ENCODE results near the gene PRR7.

The PRR7 gene

DNA sequence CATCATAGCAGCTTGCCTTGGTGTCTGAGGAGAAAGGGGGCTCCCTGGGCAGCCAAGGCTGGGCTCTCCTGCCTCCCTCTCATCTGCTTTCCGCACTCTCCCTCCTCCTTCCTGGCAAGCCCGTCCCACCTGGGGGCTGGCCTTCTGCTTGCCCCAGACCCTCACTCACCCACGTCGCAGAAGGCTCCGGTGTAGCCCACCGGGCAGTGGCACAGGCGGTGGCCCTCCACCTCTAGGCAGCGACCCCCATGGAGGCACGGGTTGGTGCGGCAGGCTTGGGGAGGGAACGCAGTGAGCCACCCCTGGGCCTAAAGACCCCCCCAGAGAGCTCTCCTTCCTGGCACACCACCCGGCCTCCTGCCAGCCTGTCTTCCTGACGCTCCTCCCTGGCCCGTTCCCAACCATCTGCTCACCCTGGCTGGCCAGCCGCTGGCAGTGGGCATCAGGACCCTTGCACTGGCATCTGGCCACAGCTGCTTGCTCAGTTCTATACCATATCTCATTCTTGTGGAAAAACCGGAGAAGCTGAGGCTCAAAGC lies 41.9 kb upstream of the PRR7 start:
- Histone ChIP-seq H2AFZ (ENCODE audit: low read length) (peak overlapping the region; percentile 96), H3K4me2 (ENCODE audit: low read depth, low read length) (peak overlapping the region; percentile 100), H3K4me3 (ENCODE audit: low read length) (peak overlapping the region; percentile 78), H3K79me2 (ENCODE audit: low read length) (no peaks in the 10 kb centered on the region), H3K9me2 (replicated peaks; ENCODE audit: insufficient read depth, low read length) (no peaks in the 10 kb centered on the region), H3K27me3 (replicated peaks; ENCODE audit: insufficient read depth, low read length) (peaks cover 23% of the 10 kb centered on the region), H3K9me3 (replicated peaks; ENCODE audit: insufficient read depth, low read length) (no peaks in the 10 kb centered on the region), H4K20me1 (ENCODE audit: insufficient read depth, low read length) (no peaks in the 10 kb centered on the region), H3K4me1 (ENCODE audit: low read length) (peaks cover 17% of the 10 kb centered on the region), H3K9ac (ENCODE audit: low read length) (peak overlapping the region; percentile 82), H3K27ac (ENCODE audit: low read length) (peak overlapping the region; percentile 48; the same call in 1 of the 2 replicates), H3F3A (ENCODE audit: insufficient read depth, low read length) (peaks cover 9% of the 10 kb centered on the region; the same call in 1 of the 2 replicates), H3K36me3 (replicated peaks; ENCODE audit: insufficient read depth, low read length) (no peaks in the 10 kb centered on the region)
- DNase-seq, result no peak
- TF ChIP-seq EZH2 (optimal IDR thresholded peaks at IDR 0.05; ENCODE audit: low read depth, low read length), result no peak
- TF ChIP-seq EZH2phosphoT487 (IDR thresholded peaks at IDR 0.05; ENCODE audit: low read length), result no peak
- TF ChIP-seq, protein P1, sequence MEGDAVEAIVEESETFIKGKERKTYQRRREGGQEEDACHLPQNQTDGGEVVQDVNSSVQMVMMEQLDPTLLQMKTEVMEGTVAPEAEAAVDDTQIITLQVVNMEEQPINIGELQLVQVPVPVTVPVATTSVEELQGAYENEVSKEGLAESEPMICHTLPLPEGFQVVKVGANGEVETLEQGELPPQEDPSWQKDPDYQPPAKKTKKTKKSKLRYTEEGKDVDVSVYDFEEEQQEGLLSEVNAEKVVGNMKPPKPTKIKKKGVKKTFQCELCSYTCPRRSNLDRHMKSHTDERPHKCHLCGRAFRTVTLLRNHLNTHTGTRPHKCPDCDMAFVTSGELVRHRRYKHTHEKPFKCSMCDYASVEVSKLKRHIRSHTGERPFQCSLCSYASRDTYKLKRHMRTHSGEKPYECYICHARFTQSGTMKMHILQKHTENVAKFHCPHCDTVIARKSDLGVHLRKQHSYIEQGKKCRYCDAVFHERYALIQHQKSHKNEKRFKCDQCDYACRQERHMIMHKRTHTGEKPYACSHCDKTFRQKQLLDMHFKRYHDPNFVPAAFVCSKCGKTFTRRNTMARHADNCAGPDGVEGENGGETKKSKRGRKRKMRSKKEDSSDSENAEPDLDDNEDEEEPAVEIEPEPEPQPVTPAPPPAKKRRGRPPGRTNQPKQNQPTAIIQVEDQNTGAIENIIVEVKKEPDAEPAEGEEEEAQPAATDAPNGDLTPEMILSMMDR (IDR thresholded peaks at IDR 0.05; ENCODE audit: low read length), result no peak

DNA sequence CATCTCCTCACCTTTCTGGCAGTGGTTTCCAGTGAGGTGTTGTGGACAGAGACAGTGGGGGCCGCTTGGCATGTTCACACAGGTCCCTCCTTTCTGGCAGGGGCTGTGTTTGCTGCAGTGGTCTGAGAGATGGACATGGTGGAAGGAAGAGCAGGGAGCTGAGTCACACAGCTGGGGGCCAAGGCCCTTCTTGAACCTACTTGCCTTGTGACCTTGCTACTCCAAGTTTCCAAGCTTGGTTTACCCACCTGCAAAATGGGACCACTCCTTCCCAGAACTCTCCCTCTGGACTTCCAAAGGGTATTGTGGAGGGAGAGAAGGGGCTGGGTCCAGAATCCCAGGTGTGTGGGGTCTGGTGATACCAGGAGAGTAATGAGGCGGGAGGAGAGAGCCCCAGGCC lies 41.3 kb upstream of the PRR7 start:
- Histone ChIP-seq H3K9ac (ENCODE audit: low read length) (no peak overlapping the region), H3K4me2 (ENCODE audit: low read depth, low read length) (peak overlapping the region; percentile 100; the same call in 1 of the 2 replicates), H3K4me3 (ENCODE audit: low read length) (no peak overlapping the region), H3K4me1 (ENCODE audit: low read length) (peaks cover 17% of the 10 kb centered on the region), H2AFZ (ENCODE audit: low read length) (no peak overlapping the region), H4K20me1 (ENCODE audit: insufficient read depth, low read length) (no peaks in the 10 kb centered on the region), H3F3A (ENCODE audit: insufficient read depth, low read length) (peaks cover 9% of the 10 kb centered on the region; the same call in 1 of the 2 replicates), H3K36me3 (replicated peaks; ENCODE audit: insufficient read depth, low read length) (no peaks in the 10 kb centered on the region), H3K79me2 (ENCODE audit: low read length) (no peaks in the 10 kb centered on the region), H3K9me2 (replicated peaks; ENCODE audit: insufficient read depth, low read length) (no peaks in the 10 kb centered on the region), H3K27ac (ENCODE audit: low read length) (no peak overlapping the region), H3K27me3 (replicated peaks; ENCODE audit: insufficient read depth, low read length) (peaks cover 23% of the 10 kb centered on the region), H3K9me3 (replicated peaks; ENCODE audit: insufficient read depth, low read length) (no peaks in the 10 kb centered on the region)
- TF ChIP-seq EZH2phosphoT487 (IDR thresholded peaks at IDR 0.05; ENCODE audit: low read length) (no peak), EZH2 (optimal IDR thresholded peaks at IDR 0.05; ENCODE audit: low read depth, low read length) (no peak)
- TF ChIP-seq, protein P1 (IDR thresholded peaks at IDR 0.05; ENCODE audit: low read length), result no peak
- DNase-seq, result no peak

DNA sequence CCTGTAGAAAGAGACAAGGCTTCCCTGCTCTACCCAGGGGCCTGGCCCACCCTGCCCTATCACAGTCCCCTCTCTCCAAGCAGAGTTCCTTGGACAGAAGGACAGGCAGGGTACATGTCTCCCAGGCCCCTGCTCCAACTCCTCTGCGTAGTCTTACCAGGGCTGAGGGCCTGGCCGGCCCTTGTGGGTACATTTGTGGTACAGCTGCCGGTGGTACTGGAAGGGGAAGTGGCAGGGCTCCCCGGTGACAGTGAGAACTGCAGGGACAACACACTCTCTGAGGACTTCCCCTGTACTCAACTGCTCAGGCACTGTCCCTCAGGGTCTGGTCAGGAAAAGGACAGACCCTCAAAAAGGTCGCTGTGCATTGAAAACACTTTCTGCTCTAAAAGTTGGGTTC lies 40.8 kb upstream of the PRR7 start:
- no peaks in the 10 kb centered on the region for H4K20me1 ChIP-seq (ENCODE audit: insufficient read depth, low read length)
- no peaks in the 10 kb centered on the region for H3K36me3 ChIP-seq (replicated peaks; ENCODE audit: insufficient read depth, low read length)
- peaks cover 23% of the 10 kb centered on the region for H3K27me3 ChIP-seq (replicated peaks; ENCODE audit: insufficient read depth, low read length)
- no peak overlapping the region for H3K4me2 ChIP-seq (ENCODE audit: low read depth, low read length)
- H3K9me3 ChIP-seq (replicated peaks; ENCODE audit: insufficient read depth, low read length), result no peaks in the 10 kb centered on the region
- H3F3A ChIP-seq (ENCODE audit: insufficient read depth, low read length), result peaks cover 9% of the 10 kb centered on the region; the same call in 1 of the 2 replicates
- no peak overlapping the region for H3K9ac ChIP-seq (ENCODE audit: low read length)
- TF ChIP-seq, protein P1 (IDR thresholded peaks at IDR 0.05; ENCODE audit: low read length), result no peak
- no peak overlapping the region for H2AFZ ChIP-seq (ENCODE audit: low read length)
- H3K4me1 ChIP-seq (ENCODE audit: low read length), result peaks cover 17% of the 10 kb centered on the region
- no peak overlapping the region for H3K27ac ChIP-seq (ENCODE audit: low read length)
- H3K79me2 ChIP-seq (ENCODE audit: low read length), result no peaks in the 10 kb centered on the region
- DNase-seq, result no peak
- H3K4me3 ChIP-seq (ENCODE audit: low read length), result no peak overlapping the region
- no peaks in the 10 kb centered on the region for H3K9me2 ChIP-seq (replicated peaks; ENCODE audit: insufficient read depth, low read length)

Measured in MM.1S (cell line).